HUES48 (cell line): ENCODE data around the gene SGF29.
"Not testable (repeated sequence)": the region's sequence is repeated elsewhere in the genome, so short reads cannot be mapped to it uniquely, and the experiment has no call there.

Experiments used
- H3K27ac ChIP-seq: one replicate; pipeline ENCODE4 v1.7.0; 2013; ENCODE audit warnings: low read depth, low read length, inconsistent platforms
- H3K27me3 ChIP-seq: 2 replicates; pipeline ENCODE4 v1.6.1; 2013; ENCODE audit warnings: mild to moderate bottlenecking, low read length; ENCODE audit not compliant: control insufficient read depth, insufficient read depth
- H3K36me3 ChIP-seq: 2 replicates; pipeline ENCODE4 v1.6.1; 2013; ENCODE audit warnings: low read length; ENCODE audit not compliant: control insufficient read depth, insufficient read depth
- H3K4me1 ChIP-seq: 2 replicates; pipeline ENCODE4 v1.6.1; 2013; ENCODE audit warnings: mild to moderate bottlenecking, low read length; ENCODE audit not compliant: control insufficient read depth, insufficient read depth
- H3K4me3 ChIP-seq: 2 replicates; pipeline ENCODE4 v1.5.1; 2013; ENCODE audit warnings: mild to moderate bottlenecking, low read depth, low read length
- H3K9ac ChIP-seq: 2 replicates; pipeline ENCODE4 v1.6.1; 2013; ENCODE audit warnings: mild to moderate bottlenecking, low read depth, low read length, moderate library complexity
- H3K9me3 ChIP-seq: 2 replicates; pipeline ENCODE4 v1.6.1; 2013; ENCODE audit warnings: low read length; ENCODE audit not compliant: control insufficient read depth, insufficient read depth

The SGF29 gene

DNA sequence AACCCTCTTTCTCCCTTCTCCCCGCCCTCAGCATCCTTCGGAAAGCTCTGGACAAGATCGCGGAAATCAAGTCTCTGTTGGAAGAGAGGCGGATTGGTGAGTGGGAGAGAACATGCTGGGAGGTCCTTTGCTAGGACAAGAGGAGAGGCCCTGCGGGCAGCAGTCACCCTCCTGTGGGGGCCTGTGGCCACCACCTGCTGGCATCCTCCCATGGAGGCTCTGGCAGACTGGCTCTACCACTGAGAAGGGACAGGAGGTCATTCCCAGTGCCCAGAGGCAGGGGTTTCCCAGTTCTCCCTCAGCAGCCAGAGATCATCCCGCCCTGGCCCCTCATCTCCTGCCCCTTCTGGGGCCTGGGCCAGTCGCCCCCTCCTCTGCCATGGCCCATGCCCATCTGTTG lies 35.3 kb downstream of the SGF29 start:
- Histone ChIP-seq H3K9ac (no peak overlapping the region), H3K4me1 (no peaks in the 10 kb centered on the region), H3K4me3 (no peak overlapping the region), H3K9me3 (no peaks in the 10 kb centered on the region), H3K27ac (no peak overlapping the region), H3K27me3 (no peaks in the 10 kb centered on the region), H3K36me3 (peaks cover 20% of the 10 kb centered on the region)

GRCh38 chr16:28589930-28590329 lies 36.2 kb downstream of the SGF29 start:
- Histone ChIP-seq H3K9me3 (no peaks in the 10 kb centered on the region), H3K27me3 (no peaks in the 10 kb centered on the region), H3K9ac (no peak overlapping the region), H3K4me1 (no peaks in the 10 kb centered on the region), H3K27ac (no peak overlapping the region), H3K4me3 (no peak overlapping the region), H3K36me3 (peaks cover 20% of the 10 kb centered on the region)

DNA sequence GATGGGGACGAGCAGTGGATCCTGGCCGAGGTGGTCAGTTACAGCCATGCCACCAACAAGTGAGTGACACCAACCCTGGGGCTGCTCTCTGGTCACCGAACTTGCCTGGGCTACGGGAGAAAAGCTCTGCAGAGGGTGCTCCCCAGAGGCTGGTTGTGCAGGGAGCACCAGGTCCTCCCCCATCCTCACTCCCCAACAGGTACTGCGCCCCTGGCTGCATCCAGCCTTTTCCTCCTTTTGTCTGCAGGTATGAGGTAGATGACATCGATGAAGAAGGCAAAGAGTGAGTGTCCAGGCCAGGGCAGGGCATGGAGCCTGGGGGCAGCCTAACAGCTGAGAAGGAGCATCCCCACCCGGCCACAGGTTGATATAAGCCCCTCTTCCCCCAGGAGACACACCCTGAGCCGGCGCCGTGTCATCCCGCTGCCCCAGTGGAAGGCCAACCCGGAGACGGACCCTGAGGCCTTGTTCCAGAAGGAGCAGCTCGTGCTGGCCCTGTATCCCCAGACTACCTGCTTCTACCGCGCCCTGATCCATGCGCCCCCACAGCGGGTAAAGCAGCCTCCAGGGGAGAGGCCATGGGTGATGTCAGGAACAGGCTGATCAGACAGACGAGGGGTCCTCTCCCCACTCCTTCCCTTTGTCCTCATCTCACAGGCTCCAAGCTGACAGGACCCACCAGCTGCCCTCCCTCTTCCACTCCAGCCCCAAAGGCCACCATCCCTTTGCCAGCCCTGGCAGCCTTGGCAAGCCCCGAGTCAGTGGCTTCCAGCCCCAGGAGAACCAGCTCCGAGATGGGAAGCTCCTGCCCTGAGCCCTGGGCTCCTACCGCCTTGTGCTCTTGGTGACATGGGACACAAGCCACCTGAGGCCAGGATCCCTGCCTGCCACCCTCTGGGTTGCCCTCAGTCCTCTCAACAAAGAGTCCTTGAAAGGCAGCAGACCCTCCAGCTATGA lies 36.9 kb downstream of the SGF29 start:
- peaks cover 16% of the 10 kb centered on the region for H3K36me3 ChIP-seq

GRCh38 chr16:28591355-28591754 lies 37.6 kb downstream of the SGF29 start:
- Histone ChIP-seq H3K36me3 (peaks cover 16% of the 10 kb centered on the region), H3K9ac (no peak overlapping the region), H3K4me1 (no peaks in the 10 kb centered on the region), H3K27me3 (no peaks in the 10 kb centered on the region), H3K27ac (no peak overlapping the region), H3K9me3 (no peaks in the 10 kb centered on the region), H3K4me3 (no peak overlapping the region)

More for the DNA sequence above, 36.9 kb downstream of the SGF29 start:
- no peak overlapping the region for H3K9ac ChIP-seq
- no peak overlapping the region for H3K27ac ChIP-seq
- no peaks in the 10 kb centered on the region for H3K9me3 ChIP-seq
- no peaks in the 10 kb centered on the region for H3K27me3 ChIP-seq
- no peaks in the 10 kb centered on the region for H3K4me1 ChIP-seq
- H3K4me3 ChIP-seq, result no peak overlapping the region

DNA sequence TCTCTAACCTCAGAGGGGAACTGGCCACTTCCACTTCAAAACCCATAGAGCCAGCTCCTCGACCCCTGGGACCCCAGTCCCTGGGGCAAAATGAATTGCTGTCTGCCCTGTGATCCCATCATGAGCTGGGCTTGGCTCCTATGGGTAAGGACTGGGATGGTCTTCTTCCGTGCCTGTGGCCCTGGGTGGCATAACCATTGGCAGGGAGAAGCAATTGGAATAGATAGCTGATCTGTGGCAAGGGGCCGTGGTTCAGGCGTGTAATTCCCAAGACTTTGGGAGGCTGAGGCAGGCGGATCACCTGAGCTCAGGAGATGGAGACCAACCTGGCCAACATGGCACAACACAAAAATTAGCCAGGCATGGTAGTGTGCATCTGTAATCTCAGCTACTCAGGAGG lies 38.8 kb downstream of the SGF29 start:
- no peaks in the 10 kb centered on the region for H3K9me3 ChIP-seq
- no peak overlapping the region for H3K27ac ChIP-seq
- H3K27me3 ChIP-seq, result no peaks in the 10 kb centered on the region
- peaks cover 5% of the 10 kb centered on the region; the same call in 1 of the 2 replicates for H3K4me1 ChIP-seq
- H3K4me3 ChIP-seq, result no peak overlapping the region
- no peak overlapping the region for H3K9ac ChIP-seq
- peaks cover 16% of the 10 kb centered on the region for H3K36me3 ChIP-seq

- H3K27ac ChIP-seq, result no peak overlapping the region
Measured at GRCh38 chr16:28592979-28593553, 39.3 kb downstream of the SGF29 start.

DNA sequence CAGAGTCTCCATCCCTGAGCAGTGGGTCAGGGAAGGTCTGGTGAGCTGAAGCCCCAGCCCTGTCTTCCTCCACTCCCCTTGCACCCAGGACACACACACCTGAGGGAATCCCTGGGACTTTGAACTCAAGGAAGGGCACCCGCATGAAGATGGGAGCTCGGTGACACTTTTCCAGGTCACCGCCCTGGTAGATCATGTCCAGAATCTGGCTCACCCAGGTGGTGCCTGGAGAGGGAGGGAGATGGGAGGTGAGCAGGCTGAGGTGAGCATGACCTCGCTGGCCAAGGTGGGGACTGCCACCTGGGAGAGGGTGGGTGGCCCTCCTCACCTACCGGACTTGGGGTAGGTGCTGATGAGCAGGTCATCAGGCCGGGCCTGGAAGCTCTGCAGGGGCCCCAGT lies 41.7 kb downstream of the SGF29 start:
- not testable (repeated sequence) for H3K27ac ChIP-seq, H3K9ac ChIP-seq, H3K9me3 ChIP-seq, H3K4me3 ChIP-seq, H3K4me1 ChIP-seq, H3K36me3 ChIP-seq, H3K27me3 ChIP-seq

More at GRCh38 chr16:28592979-28593553, 39.3 kb downstream of the SGF29 start:
- H3K36me3 ChIP-seq, result peaks cover 16% of the 10 kb centered on the region
- no peaks in the 10 kb centered on the region for H3K9me3 ChIP-seq
- no peak overlapping the region for H3K4me3 ChIP-seq
- H3K9ac ChIP-seq, result no peak overlapping the region
- H3K27me3 ChIP-seq, result no peaks in the 10 kb centered on the region
- H3K4me1 ChIP-seq, result peaks cover 9% of the 10 kb centered on the region; the same call in 1 of the 2 replicates

- Histone ChIP-seq H3K36me3 (peaks cover under 1% of the 10 kb centered on the region; the same call in 1 of the 2 replicates), H3K27me3 (no peaks in the 10 kb centered on the region), H3K9me3 (no peaks in the 10 kb centered on the region), H3K4me1 (peaks cover 9% of the 10 kb centered on the region; the same call in 1 of the 2 replicates), H3K4me3 (no peak overlapping the region), H3K9ac (no peak overlapping the region), H3K27ac (no peak overlapping the region)
Measured at GRCh38 chr16:28596115-28596630, 42.5 kb downstream of the SGF29 start.

- Histone ChIP-seq H3K9ac (no peak within 1 kb of the TSS), H3K27ac (no peak within 1 kb of the TSS)
Measured at GRCh38 chr16:28596840-28597691, 43.3 kb downstream of the SGF29 start, which contains the start of gene SULT1A2. Gene SULT1A2, minus strand, starts transcription at chr16:28597050. Its CDS starts 1,120 bp downstream, at chr16:28595930.

DNA sequence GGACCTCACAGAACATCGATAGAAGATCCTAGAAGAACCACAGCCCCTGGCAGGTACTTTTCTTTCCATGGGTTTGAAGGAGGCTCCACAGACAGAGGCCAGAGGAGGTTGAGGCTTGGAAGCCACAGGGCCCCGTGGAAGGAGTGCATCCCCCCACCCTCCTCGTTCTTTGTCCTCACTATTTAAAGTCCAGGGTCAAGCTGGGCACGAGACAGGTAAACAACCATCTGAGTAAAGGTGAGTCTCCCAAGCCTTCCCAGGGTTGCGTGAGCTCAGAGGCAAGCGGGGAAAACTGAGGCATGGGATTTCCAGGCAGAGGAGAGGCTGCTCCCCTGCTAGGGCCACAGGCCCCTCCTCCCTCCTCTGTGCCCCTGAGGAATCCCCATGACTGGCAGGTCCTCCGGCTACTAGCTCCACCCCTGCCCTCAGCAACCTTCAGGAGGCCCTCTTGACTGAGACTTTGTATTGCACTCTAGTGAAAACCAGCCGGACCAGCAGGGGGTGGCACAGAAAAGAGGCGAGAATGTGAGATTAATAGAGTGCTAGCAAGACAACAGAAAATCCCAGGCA lies 44.1 kb downstream of the SGF29 start:
- no peak overlapping the region for H3K4me3 ChIP-seq
- H3K27ac ChIP-seq, result no peak overlapping the region

More at GRCh38 chr16:28596840-28597691, 43.3 kb downstream of the SGF29 start, which contains the start of gene SULT1A2:
- Histone ChIP-seq H3K36me3 (no peaks in the 10 kb centered on the region), H3K4me3 (no peak within 1 kb of the TSS), H3K9me3 (no peaks in the 10 kb centered on the region), H3K4me1 (peaks cover 9% of the 10 kb centered on the region; the same call in 1 of the 2 replicates), H3K27me3 (no peaks in the 10 kb centered on the region)

More for the DNA sequence above, 44.1 kb downstream of the SGF29 start:
- Histone ChIP-seq H3K36me3 (no peaks in the 10 kb centered on the region), H3K4me1 (peaks cover 9% of the 10 kb centered on the region; the same call in 1 of the 2 replicates), H3K9me3 (no peaks in the 10 kb centered on the region), H3K9ac (no peak overlapping the region), H3K27me3 (no peaks in the 10 kb centered on the region)
